NCI-H2196 treated with DMSO at 0.1 percent for 48 hours (cell line): ENCODE measurements around the gene PLAAT2.
"Not testable (repeated sequence)": the region's sequence is repeated elsewhere in the genome, so short reads cannot be mapped to it uniquely, and the experiment has no call there.

Experiments used
- DNase-seq: peaks from one replicate; lab custom pipeline; 2025; ENCODE audit not compliant: unreplicated experiment; lab: John Stamatoyannopoulos, UW

The PLAAT2 gene

GRCh38 chr11:63581224-63581623 is 18.0 kb upstream of the PLAAT2 start:
- not testable (repeated sequence) for DNase-seq

DNA sequence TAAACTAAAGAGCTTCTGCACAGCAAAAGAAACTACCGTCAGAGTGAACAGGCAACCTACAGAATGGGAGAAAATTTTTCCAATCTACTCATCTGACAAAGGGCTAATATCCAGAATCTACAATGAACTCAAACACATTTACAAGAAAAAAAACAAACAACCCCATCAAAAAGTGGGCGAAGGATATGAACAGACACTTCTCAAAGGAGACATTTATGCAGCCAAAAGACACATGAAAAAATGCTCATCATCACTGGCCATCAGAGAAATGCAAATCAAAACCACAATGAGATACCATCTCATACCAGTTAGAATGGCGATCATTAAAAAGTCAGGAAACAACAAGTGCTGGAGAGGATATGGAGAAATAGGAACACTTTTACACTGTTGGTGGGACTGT is 15.7 kb upstream of the PLAAT2 start:
- DNase-seq: not testable (repeated sequence)

DNA sequence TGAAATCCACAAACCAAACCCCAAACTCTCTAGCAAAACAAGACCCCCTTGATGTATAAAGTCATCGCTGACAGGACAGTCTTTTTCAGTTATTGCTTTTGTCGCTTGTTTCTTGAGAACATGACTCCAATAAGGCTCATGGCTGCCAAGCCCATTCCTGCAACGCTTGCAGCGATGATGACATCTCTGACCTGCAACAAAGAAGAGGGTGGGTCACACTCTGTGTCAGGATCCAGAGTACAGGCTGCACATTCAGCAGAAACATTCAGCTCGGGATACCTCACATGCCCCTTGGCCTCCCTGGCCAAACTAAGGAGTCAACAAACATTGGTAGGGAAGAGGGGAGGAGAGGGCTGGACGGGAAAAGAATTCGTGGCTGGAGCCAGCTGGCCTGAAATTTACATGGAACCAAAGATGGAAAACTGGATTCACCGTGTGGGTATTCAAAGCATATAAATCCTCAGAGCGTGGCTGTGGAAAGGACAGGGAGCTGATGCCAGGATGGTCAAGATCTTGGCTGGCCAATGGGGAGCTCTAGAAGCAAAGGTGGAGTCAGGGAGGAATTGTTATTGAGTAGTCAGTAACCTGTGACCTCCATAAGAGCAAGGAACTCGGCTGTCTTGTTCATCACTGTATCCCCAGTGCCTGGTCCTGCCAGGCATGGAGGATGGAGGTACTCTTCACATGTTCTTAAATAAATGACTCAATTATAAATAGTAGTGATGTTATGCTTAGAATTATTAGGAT is 11.8 kb upstream of the PLAAT2 start:
- DNase-seq: no peak

DNA sequence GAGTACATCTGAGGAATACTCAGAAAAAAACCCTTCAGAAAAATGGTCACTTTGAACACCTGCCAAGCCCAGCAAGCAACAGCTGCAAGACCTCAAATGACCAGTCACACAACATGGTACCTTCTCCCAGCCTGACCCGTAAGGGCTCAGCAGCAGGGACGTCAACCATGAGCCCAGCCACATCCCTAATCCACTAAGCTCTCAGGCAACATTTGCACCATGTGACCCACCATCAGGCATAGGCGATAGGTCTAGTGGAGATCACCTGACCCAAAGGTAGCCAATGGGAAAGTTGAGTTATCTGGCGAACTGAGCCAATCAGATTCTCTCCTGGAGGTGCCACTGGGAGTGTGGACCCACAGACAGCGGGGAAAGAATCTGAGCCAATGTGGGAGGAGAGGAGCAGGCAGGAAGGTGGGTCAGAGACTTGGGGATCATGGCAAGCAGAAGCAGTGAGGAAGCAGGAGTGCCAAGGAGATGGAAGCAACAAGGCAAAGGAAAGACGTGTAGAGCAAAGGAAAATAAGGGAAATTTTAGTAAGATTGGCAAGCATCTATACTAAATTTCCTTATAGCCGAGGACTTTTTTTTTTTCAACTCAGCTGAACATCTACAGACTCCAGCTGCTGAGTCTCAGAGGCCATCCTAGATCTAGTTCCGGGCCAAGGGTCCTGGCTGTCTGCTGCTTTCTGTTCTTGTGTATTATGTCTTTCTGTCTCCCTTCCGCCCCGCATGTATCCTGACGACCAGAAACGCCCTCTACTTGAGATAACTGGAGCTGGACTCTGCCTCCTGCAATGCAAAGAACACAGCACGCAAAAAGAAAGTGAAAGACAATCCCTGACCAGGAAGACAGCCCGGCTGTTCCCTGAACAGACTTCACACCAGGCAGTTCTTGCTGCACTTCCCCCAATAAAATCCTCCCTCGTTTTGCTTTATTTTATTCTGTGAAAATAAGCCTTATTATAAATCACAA is 11.0 kb upstream of the PLAAT2 start:
- DNase-seq: no peak

DNA sequence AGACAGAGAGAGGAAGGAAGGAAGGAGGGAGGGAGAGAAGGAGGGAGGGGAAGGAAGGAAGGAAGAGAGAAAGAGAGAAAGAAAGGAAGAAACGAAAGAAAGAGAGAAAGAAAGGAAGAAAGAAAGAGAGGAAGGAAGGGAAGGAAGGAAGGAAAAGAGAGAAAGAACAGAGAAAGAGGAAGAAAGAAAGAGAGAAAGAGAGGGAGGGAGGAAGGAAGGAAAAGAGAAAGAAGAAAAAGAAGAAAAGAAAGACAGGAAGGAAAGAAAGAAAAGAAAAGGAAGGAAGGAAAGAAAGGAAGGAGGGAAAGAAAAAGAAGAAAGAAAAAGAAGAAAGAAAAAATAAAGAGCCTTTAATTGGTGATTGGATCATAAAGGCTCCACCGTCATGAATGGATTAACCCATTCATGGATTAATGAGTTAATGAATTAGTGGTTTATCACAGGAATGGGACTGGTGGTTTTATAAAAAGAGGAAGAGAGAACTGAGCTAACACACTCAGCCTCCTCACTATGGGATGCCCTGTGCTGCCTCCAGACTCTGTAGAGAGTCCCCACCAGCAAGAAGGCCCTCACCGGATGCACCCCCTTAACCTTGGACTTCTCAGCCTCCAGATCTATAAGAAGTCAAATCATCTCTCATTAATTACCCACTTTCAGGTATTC is 9.0 kb upstream of the PLAAT2 start:
- DNase-seq: no peak

GRCh38 chr11:63569570-63569969 is 6.4 kb upstream of the PLAAT2 start:
- no peak for DNase-seq

GRCh38 chr11:63567044-63567840 is 4.1 kb upstream of the PLAAT2 start:
- DNase-seq: peak; percentile 56

GRCh38 chr11:63564784-63565350 is 1.7 kb upstream of the PLAAT2 start:
- no peak for DNase-seq

GRCh38 chr11:63564056-63564774 is 1.0 kb upstream of the PLAAT2 start:
- DNase-seq: no peak

- DNase-seq: no peak
Observed at GRCh38 chr11:63560506-63561180, 2.5 kb downstream of the PLAAT2 start.

DNA sequence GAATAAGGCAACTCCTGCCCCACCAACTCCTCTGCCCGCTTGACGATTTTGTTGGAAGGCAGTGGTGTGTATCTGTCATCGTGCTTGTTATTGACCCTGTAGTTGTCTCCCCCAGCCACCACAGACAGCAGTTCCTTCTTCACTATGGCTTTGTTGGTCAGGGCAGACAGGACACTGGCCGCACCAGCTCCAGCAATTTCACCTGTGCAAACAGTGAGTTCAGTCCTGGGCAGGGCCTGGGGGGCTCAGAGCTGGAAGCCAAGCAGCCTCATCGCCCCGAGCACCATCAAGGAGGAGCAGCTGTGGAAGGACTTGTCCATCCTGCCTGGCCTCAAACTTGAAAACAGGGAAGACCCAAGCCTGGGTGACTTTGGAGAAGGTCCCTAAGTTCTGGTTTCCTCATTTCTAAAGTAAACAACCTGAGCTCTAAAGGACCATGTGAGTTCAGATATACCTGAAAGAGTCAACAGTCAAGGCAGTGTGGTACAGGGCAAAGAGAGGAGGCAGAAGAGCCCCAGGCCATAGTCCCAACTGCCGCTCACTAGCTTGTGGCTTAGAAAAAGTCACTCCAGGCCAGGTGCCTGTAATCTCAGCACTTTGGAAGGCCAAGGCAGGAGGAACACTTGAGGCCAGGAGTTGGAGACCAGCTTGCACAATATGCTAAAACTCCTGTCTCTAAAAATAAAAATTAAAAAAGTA is 4.6 kb downstream of the PLAAT2 start:
- no peak for DNase-seq

DNA sequence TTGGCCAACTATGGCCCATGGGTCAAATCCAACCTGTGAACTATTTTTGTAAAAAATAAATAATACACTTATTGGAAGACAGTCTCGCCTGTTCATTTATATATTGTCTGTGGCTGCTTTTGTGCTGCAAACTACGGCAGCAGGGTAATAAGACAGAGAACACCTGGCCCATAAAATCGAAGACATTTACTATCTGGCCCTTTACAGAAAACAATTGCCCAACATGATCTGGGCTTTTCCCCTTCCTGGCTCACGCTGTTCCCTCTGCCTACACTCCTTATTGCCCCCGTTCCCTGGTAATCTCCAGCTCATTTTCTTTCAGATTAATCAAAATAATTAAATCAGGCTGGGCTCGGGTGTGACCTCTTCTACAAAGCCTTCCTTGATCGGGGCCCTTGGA is 5.6 kb downstream of the PLAAT2 start:
- DNase-seq: no peak

GRCh38 chr11:63556404-63557013 is 6.7 kb downstream of the PLAAT2 start:
- no peak for DNase-seq

GRCh38 chr11:63554877-63555223 is 8.3 kb downstream of the PLAAT2 start:
- no peak for DNase-seq

DNA sequence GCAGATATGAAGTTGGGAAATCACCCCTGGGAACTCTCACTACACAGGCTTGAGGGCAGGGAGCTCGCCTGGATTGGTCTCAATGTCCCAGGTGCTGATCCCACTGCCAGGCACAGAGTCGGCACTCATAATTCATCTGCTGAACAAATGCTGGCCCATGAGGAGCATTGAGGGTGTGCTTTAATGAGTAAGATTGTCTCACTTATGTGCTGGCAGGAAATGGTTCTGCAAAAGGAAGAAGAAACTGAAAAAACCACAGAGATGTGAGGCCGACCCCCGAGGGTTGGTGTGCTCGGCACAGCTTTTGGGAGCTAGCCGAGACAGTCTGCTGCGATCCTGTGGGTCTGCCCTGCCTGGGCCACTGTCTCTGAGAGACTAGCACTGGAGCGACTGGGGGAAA is 9.4 kb downstream of the PLAAT2 start:
- DNase-seq: no peak

GRCh38 chr11:63552921-63553320 is 10.3 kb downstream of the PLAAT2 start:
- no peak for DNase-seq

- no peak for DNase-seq
Observed at GRCh38 chr11:63551889-63552266, 11.3 kb downstream of the PLAAT2 start.
